BLaER1 treated with 17β-estradiol and CSF1 and Interleukin-3, amounts not matched to agents 10 nM and 100 nM (cell line): ENCODE measurements around the gene CACNB3.
"Not testable (repeated sequence)": the region's sequence is repeated elsewhere in the genome, so short reads cannot be mapped to it uniquely, and the experiment has no call there.

ENCODE experiments used
- H3K27ac ChIP-seq, 11 experiments: shearing (Covaris generic); formaldehyde crosslinking; 2 replicates each; pipeline ENCODE4 v1.8.1; 2022
- H3K27me3 ChIP-seq, 11 experiments: shearing (Covaris generic); formaldehyde crosslinking; 2 replicates each; pipeline ENCODE4 v1.8.1; 2022
- H3K36me3 ChIP-seq, 11 experiments: shearing (Covaris generic); formaldehyde crosslinking; 2 replicates each; pipeline ENCODE4 v1.8.1; 2022
- H3K4me1 ChIP-seq, 10 experiments: shearing (Covaris generic); formaldehyde crosslinking; 2 replicates each; pipeline ENCODE4 v1.8.1; 2022
- H3K4me2 ChIP-seq, 11 experiments: shearing (Covaris generic); formaldehyde crosslinking; 2 replicates each; pipeline ENCODE4 v1.8.1; 2022
- H3K4me3 ChIP-seq, 10 experiments: shearing (Covaris generic); formaldehyde crosslinking; 2 replicates each; pipeline ENCODE4 v1.8.1; 2022
- H3K9ac ChIP-seq, 11 experiments: shearing (Covaris generic); formaldehyde crosslinking; 2 replicates each; pipeline ENCODE4 v1.8.1; 2022
- H3K9me3 ChIP-seq, 11 experiments: shearing (Covaris generic); formaldehyde crosslinking; replicated peaks in 1 of 11; 2 replicates each; pipeline ENCODE4 v1.8.1; 2022
- H4K20me1 ChIP-seq, 11 experiments: shearing (Covaris generic); formaldehyde crosslinking; 2 replicates each; pipeline ENCODE4 v1.8.1; 2022
- Cebpa-rat ChIP-seq, 11 experiments: shearing (Covaris generic); IDR thresholded peaks; 2 replicates each; pipeline ENCODE4 v1.8.1; 2022

The CACNB3 gene

GRCh38 chr12:48854488-48854887 lies 36.2 kb downstream of the CACNB3 start:
- Histone ChIP-seq H3K27ac (no peak overlapping the region), H3K36me3 (peaks cover 3 to 17% (median 9%) of the 10 kb centered on the region in 11 experiments; a peak in 16 of 22 replicates), H4K20me1 (peaks cover 3 to 11% (median 6%) of the 10 kb centered on the region in 11 experiments; a peak in 13 of 22 replicates), H3K4me2 (no peak overlapping the region), H3K4me1 (peaks cover 19 to 42% (median 36%) of the 10 kb centered on the region in 10 experiments), H3K9ac (no peak overlapping the region), H3K27me3 (no peaks in the 10 kb centered on the region), H3K4me3 (no peak overlapping the region), H3K9me3 (no peaks in the 10 kb centered on the region)
- TF ChIP-seq Cebpa-rat (IDR thresholded peaks at IDR 0.05) = no peak

- not testable (repeated sequence) for H3K4me3 ChIP-seq, H3K9ac ChIP-seq, H4K20me1 ChIP-seq, H3K9me3 ChIP-seq, H3K4me2 ChIP-seq, H3K27ac ChIP-seq, H3K27me3 ChIP-seq
- Histone ChIP-seq H3K36me3 (peaks cover 0 to 13% (median 5%) of the 10 kb centered on the region in 11 experiments; a peak in 10 of 22 replicates), H3K4me1 (peaks cover 14 to 38% (median 32%) of the 10 kb centered on the region in 10 experiments)
These were observed 36.6 kb downstream of the CACNB3 start for GRCh38 chr12:48854932-48855331.

- Histone ChIP-seq H3K4me1 (peaks cover 7 to 27% (median 21%) of the 10 kb centered on the region in 10 experiments), H4K20me1 (no peaks in the 10 kb centered on the region), H3K4me2 (no peak overlapping the region), H3K27me3 (no peaks in the 10 kb centered on the region), H3K27ac (no peak overlapping the region), H3K4me3 (no peak overlapping the region), H3K9me3 (no peaks in the 10 kb centered on the region), H3K36me3 (peaks cover 0 to 9% (median 0%) of the 10 kb centered on the region in 11 experiments; a peak in 3 of 22 replicates), H3K9ac (0 out of 22 replicates have a peak overlapping the region, but pooled peaks of 1 of the 11 experiments have one; percentile 3)
- no peak for TF ChIP-seq Cebpa-rat (IDR thresholded peaks at IDR 0.05)
These were observed 38.1 kb downstream of the CACNB3 start for GRCh38 chr12:48856379-48856778.

- Histone ChIP-seq H3K27ac (peak overlapping the region in 1 of 11 experiments; percentile 3; a peak in 1 of 22 replicates), H3K4me1 (peaks cover 10 to 29% (median 21%) of the 10 kb centered on the region in 10 experiments), H3K4me2 (peak overlapping the region in 9 of 11 experiments; percentile 43 to 75 (median 65); a peak in 18 of 22 replicates), H3K27me3 (peaks cover 0 to 3% (median 0%) of the 10 kb centered on the region in 11 experiments; a peak in 4 of 22 replicates), H3K36me3 (peaks cover 0 to 9% (median 0%) of the 10 kb centered on the region in 11 experiments; a peak in 3 of 22 replicates), H4K20me1 (no peaks in the 10 kb centered on the region), H3K4me3 (no peak overlapping the region), H3K9me3 (no peaks in the 10 kb centered on the region), H3K9ac (no peak overlapping the region; a peak in 1 of 22 replicates)
- TF ChIP-seq Cebpa-rat (IDR thresholded peaks at IDR 0.05) = no peak
These were observed 39.1 kb downstream of the CACNB3 start for GRCh38 chr12:48857278-48857994.

- peaks cover 0 to 9% (median 5%) of the 10 kb centered on the region in 11 experiments; a peak in 15 of 22 replicates for H3K27me3 ChIP-seq
- no peaks in the 10 kb centered on the region for H3K9me3 ChIP-seq
- H3K4me3 ChIP-seq = no peak overlapping the region
- peaks cover 0 to 9% (median 0%) of the 10 kb centered on the region in 11 experiments; a peak in 3 of 22 replicates for H3K36me3 ChIP-seq
- peak overlapping the region in 9 of 11 experiments; percentile 43 to 75 (median 65); a peak in 17 of 22 replicates for H3K4me2 ChIP-seq
- no peak overlapping the region; a peak in 1 of 22 replicates for H3K9ac ChIP-seq
- no peak overlapping the region for H3K27ac ChIP-seq
- H3K4me1 ChIP-seq = peaks cover 12 to 23% (median 16%) of the 10 kb centered on the region in 10 experiments
- no peaks in the 10 kb centered on the region for H4K20me1 ChIP-seq
- TF ChIP-seq Cebpa-rat (IDR thresholded peaks at IDR 0.05) = peak in 2 of 11 experiments; percentile 21 to 25; a peak in 1 of 22 replicates
These were observed 39.7 kb downstream of the CACNB3 start for GRCh38 chr12:48858043-48858442.

- H4K20me1 ChIP-seq = peaks cover 0 to 4% (median 0%) of the 10 kb centered on the region in 11 experiments; a peak in 2 of 22 replicates
- TF ChIP-seq Cebpa-rat (IDR thresholded peaks at IDR 0.05) = no peak
- no peak overlapping the region for H3K9ac ChIP-seq
- no peak overlapping the region for H3K27ac ChIP-seq
- H3K9me3 ChIP-seq = no peaks in the 10 kb centered on the region
- peaks cover 13 to 30% (median 24%) of the 10 kb centered on the region in 10 experiments for H3K4me1 ChIP-seq
- peaks cover 0 to 9% (median 0%) of the 10 kb centered on the region in 11 experiments; a peak in 3 of 22 replicates for H3K36me3 ChIP-seq
- H3K27me3 ChIP-seq = peaks cover 10 to 24% (median 21%) of the 10 kb centered on the region in 11 experiments
- H3K4me2 ChIP-seq = no peak overlapping the region
- H3K4me3 ChIP-seq = no peak overlapping the region
These were observed 41.3 kb downstream of the CACNB3 start for GRCh38 chr12:48859607-48860006.

- not testable (repeated sequence) for H3K4me2 ChIP-seq, H3K9me3 ChIP-seq, H3K36me3 ChIP-seq, H3K4me3 ChIP-seq, H3K9ac ChIP-seq, H3K27ac ChIP-seq
- Histone ChIP-seq H3K4me1 (peaks cover 19 to 36% (median 30%) of the 10 kb centered on the region in 10 experiments), H4K20me1 (peaks cover 0 to 10% (median 0%) of the 10 kb centered on the region in 11 experiments; a peak in 2 of 22 replicates), H3K27me3 (peaks cover 16 to 31% (median 27%) of the 10 kb centered on the region in 11 experiments)
These were observed 41.9 kb downstream of the CACNB3 start for GRCh38 chr12:48860236-48860635.

GRCh38 chr12:48861111-48861510 lies 42.8 kb downstream of the CACNB3 start:
- Histone ChIP-seq H3K27ac (no peak overlapping the region), H3K9ac (no peak overlapping the region)
- TF ChIP-seq Cebpa-rat (IDR thresholded peaks at IDR 0.05) = no peak

GRCh38 chr12:48862760-48863159 lies 44.5 kb downstream of the CACNB3 start:
- Histone ChIP-seq H3K4me3 (no peak overlapping the region), H3K9ac (no peak overlapping the region), H3K27me3 (peaks cover 17 to 38% (median 32%) of the 10 kb centered on the region in 11 experiments), H3K9me3 (no peaks in the 10 kb centered on the region), H4K20me1 (peaks cover 0 to 12% (median 0%) of the 10 kb centered on the region in 11 experiments; a peak in 2 of 22 replicates), H3K27ac (no peak overlapping the region), H3K4me1 (peaks cover 21 to 41% (median 34%) of the 10 kb centered on the region in 10 experiments), H3K36me3 (peaks cover 0 to 9% (median 0%) of the 10 kb centered on the region in 11 experiments; a peak in 3 of 22 replicates), H3K4me2 (0 out of 22 replicates have a peak overlapping the region, but pooled peaks of 1 of the 11 experiments have one; percentile 33)
- TF ChIP-seq Cebpa-rat (IDR thresholded peaks at IDR 0.05) = no peak

More at GRCh38 chr12:48861111-48861510, 42.8 kb downstream of the CACNB3 start:
- Histone ChIP-seq H3K36me3 (peaks cover 0 to 9% (median 0%) of the 10 kb centered on the region in 11 experiments; a peak in 3 of 22 replicates), H3K4me3 (no peak overlapping the region), H3K27me3 (peaks cover 17 to 36% (median 32%) of the 10 kb centered on the region in 11 experiments), H4K20me1 (peaks cover 0 to 12% (median 0%) of the 10 kb centered on the region in 11 experiments; a peak in 2 of 22 replicates), H3K4me2 (peak overlapping the region in 5 of 11 experiments; percentile 16 to 67 (median 58); a peak in 8 of 22 replicates), H3K9me3 (no peaks in the 10 kb centered on the region), H3K4me1 (peaks cover 25 to 44% (median 38%) of the 10 kb centered on the region in 10 experiments)
